Fibroblast of villous mesenchyme (primary cell): ENCODE data around the gene NPIPB9. TPM values are rescaled to one million over a fixed set of nuclear protein-coding genes. Genes with fewer than 3 reads are reported as not detected.
"Not testable (repeated sequence)": the region's sequence is repeated elsewhere in the genome, so short reads cannot be mapped to it uniquely, and the experiment has no call there.

ENCODE experiments used
- DNase-seq: peaks from one replicate; pipeline ENCODE4 v3.0.0-alpha.2; 2010; ENCODE audit warnings: low read depth
- H3K4me3 ChIP-seq: 2 replicates; pipeline ENCODE4 v1.5.1; 2011; ENCODE audit warnings: low read depth, mild to moderate bottlenecking, low read length
- CTCF ChIP-seq: IDR thresholded peaks from 2 replicates; pipeline ENCODE4 v1.5.1; 2012; ENCODE audit warnings: low read depth, mild to moderate bottlenecking, low read length; ENCODE audit not compliant: insufficient read depth
- small RNA-seq: library from RNA; depleted of rRNA; stranded (forward); fragments of <200 nt; gene quantifications from one replicate; pipeline ENCODE3, GENCODE V24; 2012
- total RNA-seq: library from RNA; depleted of rRNA; stranded (reverse); fragments of >200 nt; gene quantifications from 2 replicates; pipeline ENCODE4 v1.2.3, GENCODE V29; 2012

Gene NPIPB9
- total RNA-seq, 1 donor, result 3.9 TPM

GRCh38 chr16:28802235-28803019 lies 50.8 kb downstream of the NPIPB9 start:
- TF ChIP-seq CTCF, result peak; percentile 38
- not testable (repeated sequence) for H3K4me3 ChIP-seq
- peak; percentile 79 for DNase-seq

GRCh38 chr16:28807445-28808120 lies 56.0 kb downstream of the NPIPB9 start:
- DNase-seq, H3K4me3 ChIP-seq: not testable (repeated sequence)

GRCh38 chr16:28820016-28820415 lies 68.4 kb downstream of the NPIPB9 start:
- H3K4me3 ChIP-seq, result no peak overlapping the region
- no peak for DNase-seq
- no peak for TF ChIP-seq CTCF

- H3K4me3 ChIP-seq, DNase-seq: not testable (repeated sequence)
Measured at GRCh38 chr16:28820546-28820945, 69.0 kb downstream of the NPIPB9 start.

GRCh38 chr16:28821874-28822519 lies 70.4 kb downstream of the NPIPB9 start:
- peak; percentile 12 for DNase-seq
- peak overlapping the region; percentile 91 for H3K4me3 ChIP-seq
- TF ChIP-seq CTCF, result no peak

Small RNAs within 50 kb of the gene (small RNA-seq; reads per million reads assigned to genes)
- gene MIR6862-2, result not detected

Other genes with a start within 250 kb of the NPIPB9 start
- not detected in 2 replicates for gene IL27, start 245.0 kb upstream of the NPIPB9 start, total RNA-seq
- gene NUPR1, start 212.8 kb upstream of the NPIPB9 start, total RNA-seq, result 8.2 and 27.7 TPM in 2 replicates
- 10.0 and 11.2 TPM in 2 replicates for gene SGF29, start 197.9 kb upstream of the NPIPB9 start, total RNA-seq
- gene SULT1A2, start 154.7 kb upstream of the NPIPB9 start, total RNA-seq, result under 0.01 TPM in 1 of 2 replicates, not detected in the other
- gene SULT1A1, start 141.7 kb upstream of the NPIPB9 start, total RNA-seq, result under 0.01 and 1.6 TPM in 2 replicates
- 0.86 TPM in 1 of 2 replicates, not detected in the other for gene NPIPB8, start 113.7 kb upstream of the NPIPB9 start, total RNA-seq
- 62.6 and 110 TPM in 2 replicates for gene EIF3C, start 40.3 kb upstream of the NPIPB9 start, total RNA-seq
- gene ATXN2L, start 71.2 kb downstream of the NPIPB9 start, total RNA-seq, result 51.4 and 60.2 TPM in 2 replicates
- gene TUFM, start 94.6 kb downstream of the NPIPB9 start, total RNA-seq, result 89.5 and 94.6 TPM in 2 replicates
- gene SH2B1, start 112.1 kb downstream of the NPIPB9 start, total RNA-seq, result 16.4 and 19.4 TPM in 2 replicates
- under 0.01 and 0.43 TPM in 2 replicates for gene ATP2A1, start 126.7 kb downstream of the NPIPB9 start, total RNA-seq
- gene RABEP2, start 173.5 kb downstream of the NPIPB9 start, total RNA-seq, result 29.4 and 35.4 TPM in 2 replicates
- gene CD19, start 180.2 kb downstream of the NPIPB9 start, total RNA-seq, result not detected in 2 replicates
- gene NFATC2IP, start 199.2 kb downstream of the NPIPB9 start, total RNA-seq, result 20.0 and 30.7 TPM in 2 replicates
- 33.2 and 34.5 TPM in 2 replicates for gene SPNS1, start 223.0 kb downstream of the NPIPB9 start, total RNA-seq
- gene LAT, start 233.3 kb downstream of the NPIPB9 start, total RNA-seq, result 0.43 and 0.64 TPM in 2 replicates